GM18505 (cell line): Measurements from ENCODE around the gene PQBP1.

Experiments
- ATAC-seq: cut with Tn5 transposase; IDR thresholded peaks from one replicate; pipeline ENCODE4 v1.9.1; 2021; ENCODE audit not compliant: unreplicated experiment
- POLR2A ChIP-seq: IDR thresholded peaks from 4 replicates; pipeline ENCODE4 v1.6.1; 2011; ENCODE audit warnings: borderline replicate concordance; ENCODE audit not compliant: insufficient read depth, insufficient read length; ENCODE audit errors: extremely low read depth

The PQBP1 gene

GRCh38 chrX:48940404-48940955, 42.8 kb downstream of the PQBP1 start:
- ATAC-seq, result no peak
- no peak for TF ChIP-seq POLR2A

GRCh38 chrX:48942895-48943294, 45.2 kb downstream of the PQBP1 start:
- no peak for TF ChIP-seq POLR2A

GRCh38 chrX:48945517-48946348, 48.0 kb downstream of the PQBP1 start:
- ATAC-seq, result no peak

More at GRCh38 chrX:48942895-48943294, 45.2 kb downstream of the PQBP1 start:
- no peak for ATAC-seq

GRCh38 chrX:48948589-48948988, 50.9 kb downstream of the PQBP1 start:
- no peak for ATAC-seq
- TF ChIP-seq POLR2A, result no peak

More at GRCh38 chrX:48945517-48946348, 48.0 kb downstream of the PQBP1 start:
- no peak for TF ChIP-seq POLR2A
